MM.1S (cell line): ENCODE data around the gene TGFBR3L.

ENCODE experiments used
- CTCF ChIP-seq: fragments of 300-600 bp; sonication (generic); IDR thresholded peaks from 2 replicates; pipeline ENCODE4 v1.5.1; 2016; ENCODE audit warnings: antibody characterized with exemption, low read length, mixed read lengths
- EZH2 ChIP-seq: fragments of 300-600 bp; sonication (generic); optimal IDR thresholded peaks from 2 replicates; pipeline ENCODE3; 2017; ENCODE audit warnings: low read depth, mild to moderate bottlenecking, antibody characterized with exemption, low read length, mixed read lengths

GRCh38 chr19:7944177-7944761 is 29.6 kb downstream of the TGFBR3L start:
- TF ChIP-seq CTCF (peak; percentile 92), EZH2 (no peak)
